ENCODE data around the gene TMEM186.

DNA sequence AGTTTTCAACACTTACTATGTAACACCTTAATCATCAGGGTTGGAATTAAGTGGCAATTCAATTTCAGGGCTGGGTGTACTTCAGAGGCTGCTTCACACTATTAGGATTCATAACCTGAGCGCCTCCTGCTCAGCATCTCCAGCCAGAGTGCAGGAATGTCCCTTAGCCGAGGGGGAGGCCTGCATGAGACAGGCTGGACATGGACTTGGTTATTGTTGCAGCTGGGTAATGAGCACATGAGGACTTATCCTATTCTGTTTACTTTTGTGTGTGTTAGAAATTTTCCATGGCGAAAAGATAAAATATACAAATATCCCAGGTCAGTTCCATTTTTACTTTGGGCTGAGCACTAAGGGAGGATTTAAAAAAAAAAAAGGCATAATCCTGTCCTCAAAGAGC is 10.6 kb upstream of the TMEM186 start:
- TF ChIP-seq KDM1A (IDR thresholded peaks at IDR 0.05; ENCODE audit: borderline replicate concordance, low read length) (no peak), CTCF (IDR thresholded peaks at IDR 0.05; ENCODE audit: control extremely low read depth in 1 of 3, insufficient read depth in 1 of 3, low read depth in 1 of 3, low read length in 3 of 3) (no peak), SRF (IDR thresholded peaks at IDR 0.05; ENCODE audit: low read depth, low read length) (no peak), CREB1 (IDR thresholded peaks at IDR 0.05) (no peak), EZH2 (IDR thresholded peaks at IDR 0.05; ENCODE audit: low read depth, low read length, severe bottlenecking) (no peak), EP300 (IDR thresholded peaks at IDR 0.05; ENCODE audit: borderline replicate concordance in 1 of 2, low read depth in 2 of 2, low read length in 2 of 2) (no peak), POLR2AphosphoS5 (IDR thresholded peaks at IDR 0.05; ENCODE audit: low read depth, low read length) (no peak), RAD21 (IDR thresholded peaks at IDR 0.05 in 1 of 2, conservative IDR thresholded peaks at IDR 0.05 in 1 of 2; ENCODE audit: low read depth in 2 of 2, low read length in 2 of 2) (no peak), SP1 (IDR thresholded peaks at IDR 0.05; ENCODE audit: low read depth, low read length) (no peak), POU5F1 (IDR thresholded peaks at IDR 0.05; ENCODE audit: low read depth, low read length) (no peak)

Measured in H1 (cell line).